DOHH2 (cell line): ENCODE results near the gene CREB5.

ENCODE experiments used
- CTCF ChIP-seq: fragments of 200-600 bp; sonication (generic); IDR thresholded peaks from one replicate; pipeline ENCODE4 v1.5.1; 2014; ENCODE audit warnings: antibody characterized with exemption, mild to moderate bottlenecking, low read depth, low read length; ENCODE audit not compliant: poor library complexity, severe bottlenecking
- EZH2phosphoT487 ChIP-seq: fragments of 200-600 bp; sonication (generic); IDR thresholded peaks from 2 replicates; pipeline ENCODE4 v1.6.1; 2017; ENCODE audit warnings: borderline replicate concordance, mild to moderate bottlenecking, antibody characterized with exemption, low read length, moderate library complexity, mixed read lengths

- TF ChIP-seq EZH2phosphoT487 (no peak), CTCF (no peak)
Measured at GRCh38 chr7:28407651-28408050, 4.7 kb upstream of the CREB5 start.
